HG03354 (cell line): ENCODE results near the gene MFSD11.

ENCODE experiments used
- ATAC-seq: cut with Tn5 transposase; IDR thresholded peaks from one replicate; pipeline ENCODE4 v1.9.1; 2021; ENCODE audit warnings: mild to moderate bottlenecking; ENCODE audit not compliant: unreplicated experiment, poor library complexity, severe bottlenecking

MFSD11 gene

GRCh38 chr17:76824093-76824492, 86.2 kb downstream of the MFSD11 start:
- ATAC-seq, result no peak

GRCh38 chr17:76826330-76827068, 88.6 kb downstream of the MFSD11 start:
- no peak for ATAC-seq

DNA sequence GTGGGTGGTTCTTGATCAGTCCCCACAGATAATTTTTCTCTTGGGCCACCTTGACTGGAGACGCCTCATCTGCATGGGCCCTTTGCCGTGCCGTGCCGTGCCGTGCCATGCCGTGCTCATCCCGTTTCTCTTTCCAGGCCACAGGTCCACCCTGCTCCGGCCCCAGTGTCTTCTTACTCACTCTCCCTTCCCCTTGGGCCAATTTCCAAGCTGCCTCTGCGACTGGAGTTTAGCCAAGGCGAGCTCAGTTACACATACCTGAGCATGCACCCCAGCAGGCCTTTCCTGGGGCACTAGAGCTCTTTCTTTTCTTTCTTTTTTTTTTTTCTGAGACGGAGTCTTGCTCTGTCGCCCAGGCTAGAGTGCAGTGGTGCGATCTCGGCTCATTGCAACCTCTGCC, 89.8 kb downstream of the MFSD11 start:
- ATAC-seq, result no peak
